ENCODE data around the gene SLC17A1.

Gene SLC17A1

DNA sequence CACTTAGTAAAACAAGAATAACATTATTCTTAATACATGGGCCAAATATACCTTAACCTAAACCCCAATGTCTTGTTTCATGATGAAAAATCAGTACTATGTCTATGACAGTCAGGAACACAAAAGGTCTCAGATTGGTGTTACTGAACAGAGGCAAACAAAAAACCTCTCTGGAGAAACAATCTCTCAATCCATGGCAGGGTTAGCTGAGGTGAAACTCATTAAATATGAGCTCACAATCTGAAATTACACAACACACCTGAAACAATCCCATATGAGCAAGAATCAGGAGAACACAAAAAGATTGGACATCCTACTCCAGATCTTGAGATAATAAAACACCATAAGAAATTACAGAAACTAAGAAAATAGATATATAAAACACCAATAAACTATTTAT lies 83.8 kb downstream of the SLC17A1 start:
- Histone ChIP-seq H3K27ac (no peak overlapping the region), H3K36me3 (replicated peaks) (no peaks in the 10 kb centered on the region), H3K4me3 (ENCODE audit: low read depth, low read length) (no peak overlapping the region), H3K27me3 (replicated peaks) (no peaks in the 10 kb centered on the region)
- TF ChIP-seq, protein P1, sequence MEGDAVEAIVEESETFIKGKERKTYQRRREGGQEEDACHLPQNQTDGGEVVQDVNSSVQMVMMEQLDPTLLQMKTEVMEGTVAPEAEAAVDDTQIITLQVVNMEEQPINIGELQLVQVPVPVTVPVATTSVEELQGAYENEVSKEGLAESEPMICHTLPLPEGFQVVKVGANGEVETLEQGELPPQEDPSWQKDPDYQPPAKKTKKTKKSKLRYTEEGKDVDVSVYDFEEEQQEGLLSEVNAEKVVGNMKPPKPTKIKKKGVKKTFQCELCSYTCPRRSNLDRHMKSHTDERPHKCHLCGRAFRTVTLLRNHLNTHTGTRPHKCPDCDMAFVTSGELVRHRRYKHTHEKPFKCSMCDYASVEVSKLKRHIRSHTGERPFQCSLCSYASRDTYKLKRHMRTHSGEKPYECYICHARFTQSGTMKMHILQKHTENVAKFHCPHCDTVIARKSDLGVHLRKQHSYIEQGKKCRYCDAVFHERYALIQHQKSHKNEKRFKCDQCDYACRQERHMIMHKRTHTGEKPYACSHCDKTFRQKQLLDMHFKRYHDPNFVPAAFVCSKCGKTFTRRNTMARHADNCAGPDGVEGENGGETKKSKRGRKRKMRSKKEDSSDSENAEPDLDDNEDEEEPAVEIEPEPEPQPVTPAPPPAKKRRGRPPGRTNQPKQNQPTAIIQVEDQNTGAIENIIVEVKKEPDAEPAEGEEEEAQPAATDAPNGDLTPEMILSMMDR (IDR thresholded peaks at IDR 0.05; ENCODE audit: low read depth, low read length, missing control alignments), result no peak
- in situ Hi-C loops (cut with HindIII; ENCODE audit: low pct_ligation_motif_present, low sequenced_read_pairs), result no loop called here
- DNase-seq, result no peak

DNA sequence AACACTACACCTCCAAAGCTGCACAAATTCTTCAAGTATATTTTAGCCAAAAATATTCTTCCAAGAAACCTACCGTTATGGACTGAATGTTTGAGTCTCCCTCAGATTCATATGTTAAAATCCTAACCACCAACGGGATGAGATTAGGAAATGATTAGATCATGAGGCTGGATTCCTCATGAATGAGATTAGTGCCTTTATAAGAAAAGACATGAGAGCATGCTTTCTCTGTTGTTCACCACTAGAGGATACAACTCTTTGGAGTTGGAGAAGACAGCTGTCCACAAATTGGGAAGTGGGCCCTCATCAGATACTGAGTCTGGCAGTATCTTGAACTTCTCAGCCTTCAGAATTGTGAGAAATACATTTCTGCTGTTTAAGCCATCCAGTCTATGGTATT lies 84.4 kb downstream of the SLC17A1 start:
- DNase-seq, result no peak
- no peak overlapping the region for H3K4me3 ChIP-seq (ENCODE audit: low read depth, low read length)
- TF ChIP-seq, protein P1 (IDR thresholded peaks at IDR 0.05; ENCODE audit: low read depth, low read length, missing control alignments), result no peak
- no peaks in the 10 kb centered on the region for H3K36me3 ChIP-seq (replicated peaks)
- in situ Hi-C loops (cut with HindIII; ENCODE audit: low pct_ligation_motif_present, low sequenced_read_pairs), result no loop called here
- no peaks in the 10 kb centered on the region for H3K27me3 ChIP-seq (replicated peaks)
- H3K27ac ChIP-seq, result no peak overlapping the region

- Histone ChIP-seq H3K27ac (no peak overlapping the region), H3K36me3 (replicated peaks) (no peaks in the 10 kb centered on the region), H3K27me3 (replicated peaks) (no peaks in the 10 kb centered on the region), H3K4me3 (ENCODE audit: low read depth, low read length) (no peak overlapping the region)
- in situ Hi-C loops (cut with HindIII; ENCODE audit: low pct_ligation_motif_present, low sequenced_read_pairs), result no loop called here
- TF ChIP-seq, protein P1 (IDR thresholded peaks at IDR 0.05; ENCODE audit: low read depth, low read length, missing control alignments), result no peak
- no peak for DNase-seq
Observed at GRCh38 chr6:25746968-25747367, 84.9 kb downstream of the SLC17A1 start.

GRCh38 chr6:25745836-25746235 lies 86.0 kb downstream of the SLC17A1 start:
- no peak overlapping the region for H3K27ac ChIP-seq
- in situ Hi-C loops (cut with HindIII; ENCODE audit: low pct_ligation_motif_present, low sequenced_read_pairs), result no loop called here
- H3K4me3 ChIP-seq (ENCODE audit: low read depth, low read length), result no peak overlapping the region
- no peaks in the 10 kb centered on the region for H3K27me3 ChIP-seq (replicated peaks)
- DNase-seq, result no peak
- H3K36me3 ChIP-seq (replicated peaks), result no peaks in the 10 kb centered on the region
- TF ChIP-seq, protein P1 (IDR thresholded peaks at IDR 0.05; ENCODE audit: low read depth, low read length, missing control alignments), result no peak

GRCh38 chr6:25743868-25744267 lies 88.0 kb downstream of the SLC17A1 start:
- Histone ChIP-seq H3K4me3 (ENCODE audit: low read depth, low read length) (no peak overlapping the region), H3K36me3 (replicated peaks) (no peaks in the 10 kb centered on the region), H3K27ac (no peak overlapping the region), H3K27me3 (replicated peaks) (no peaks in the 10 kb centered on the region)
- no peak for DNase-seq
- TF ChIP-seq, protein P1 (IDR thresholded peaks at IDR 0.05; ENCODE audit: low read depth, low read length, missing control alignments), result no peak
- in situ Hi-C loops (cut with HindIII; ENCODE audit: low pct_ligation_motif_present, low sequenced_read_pairs), result no loop called here

GRCh38 chr6:25735261-25735660 lies 96.6 kb downstream of the SLC17A1 start:
- TF ChIP-seq, protein P1 (IDR thresholded peaks at IDR 0.05; ENCODE audit: low read depth, low read length, missing control alignments), result no peak
- no peaks in the 10 kb centered on the region for H3K27me3 ChIP-seq (replicated peaks)
- in situ Hi-C loops (cut with HindIII; ENCODE audit: low pct_ligation_motif_present, low sequenced_read_pairs), result no loop called here
- no peak overlapping the region for H3K4me3 ChIP-seq (ENCODE audit: low read depth, low read length)
- no peak overlapping the region for H3K27ac ChIP-seq
- H3K36me3 ChIP-seq (replicated peaks), result no peaks in the 10 kb centered on the region
- DNase-seq, result no peak

All from brain microvascular endothelial cell (primary cell).